ENCODE measurements around the gene ADAMTSL5. TPM values are rescaled to one million over a fixed set of nuclear protein-coding genes. Genes with fewer than 3 reads are reported as not detected.

The ADAMTSL5 gene
- total RNA-seq: 10 to 100 TPM in 3 of 4 donors, 1 to 10 TPM in 1; 5.0 to 31.5 (median 25.2) TPM

GRCh38 chr19:1512671-1513498, at the start of gene ADAMTSL5:
TSS of gene ADAMTSL5 (minus strand) at chr19:1513019. CDS start at chr19:1510943, 2,076 bp downstream.
- Histone ChIP-seq H3K27ac (peak within 1 kb of the TSS; percentile 25 to 88 (median 72)), H3K9me3 (peaks cover 0 to 8% (median 0%) of the 10 kb centered on the region in 4 donors), H3K4me3 (peak within 1 kb of the TSS; percentile 36 to 93 (median 66)), H3K4me1 (peaks cover 0 to 41% (median 7%) of the 10 kb centered on the region in 4 donors), H3K36me3 (no peaks in the 10 kb centered on the region), H3K27me3 (peaks cover 0 to 12% of the 10 kb centered on the region in 2 donors)
- TF ChIP-seq CTCF (IDR thresholded peaks at IDR 0.05): peak in 3 of 6 experiments; percentile 52 to 71 (median 53)
- TF ChIP-seq POLR2A (IDR thresholded peaks at IDR 0.05): peak; percentile 68 to 77
- DNase-seq: peak; percentile 42 to 88 (median 86)

GRCh38 chr19:1561236-1561842, 48.5 kb upstream of the ADAMTSL5 start:
- no peak overlapping the region for H3K27ac ChIP-seq
- H3K9me3 ChIP-seq: no peaks in the 10 kb centered on the region
- DNase-seq: no peak
- H3K4me1 ChIP-seq: peaks cover 0 to 9% (median 0%) of the 10 kb centered on the region in 4 donors
- peaks cover 0 to 3% (median 0%) of the 10 kb centered on the region in 3 donors for H3K36me3 ChIP-seq
- TF ChIP-seq POLR2A (IDR thresholded peaks at IDR 0.05): no peak
- no peak for TF ChIP-seq CTCF (IDR thresholded peaks at IDR 0.05)
- no peaks in the 10 kb centered on the region for H3K27me3 ChIP-seq
- no peak overlapping the region for H3K4me3 ChIP-seq

GRCh38 chr19:1560286-1560882, 47.6 kb upstream of the ADAMTSL5 start:
- TF ChIP-seq POLR2A (IDR thresholded peaks at IDR 0.05) (no peak), CTCF (IDR thresholded peaks at IDR 0.05) (no peak)
- H3K4me3 ChIP-seq: no peak overlapping the region
- H3K27ac ChIP-seq: no peak overlapping the region
- no peak for DNase-seq
- H3K9me3 ChIP-seq: no peaks in the 10 kb centered on the region
- H3K36me3 ChIP-seq: peaks cover 0 to 8% (median 0%) of the 10 kb centered on the region in 3 donors
- no peaks in the 10 kb centered on the region for H3K27me3 ChIP-seq
- H3K4me1 ChIP-seq: peaks cover 0 to under 1% (median 0%) of the 10 kb centered on the region in 4 donors

- no peak for TF ChIP-seq CTCF (IDR thresholded peaks at IDR 0.05)
- TF ChIP-seq POLR2A (IDR thresholded peaks at IDR 0.05): no peak
- Histone ChIP-seq H3K36me3 (peaks cover 0 to 12% (median 0%) of the 10 kb centered on the region in 3 donors), H3K4me1 (no peaks in the 10 kb centered on the region), H3K27me3 (no peaks in the 10 kb centered on the region), H3K27ac (no peak overlapping the region), H3K4me3 (no peak overlapping the region), H3K9me3 (no peaks in the 10 kb centered on the region)
- no peak for DNase-seq
Measured at GRCh38 chr19:1558552-1558951, 45.7 kb upstream of the ADAMTSL5 start.

- Histone ChIP-seq H3K27me3 (no peaks in the 10 kb centered on the region), H3K9me3 (no peaks in the 10 kb centered on the region), H3K27ac (no peak overlapping the region), H3K4me3 (no peak overlapping the region), H3K4me1 (no peaks in the 10 kb centered on the region), H3K36me3 (peaks cover 0 to 12% (median 0%) of the 10 kb centered on the region in 3 donors)
- TF ChIP-seq POLR2A (IDR thresholded peaks at IDR 0.05): no peak
- TF ChIP-seq CTCF (IDR thresholded peaks at IDR 0.05): no peak
- DNase-seq: no peak
Measured at GRCh38 chr19:1556390-1557070, 43.7 kb upstream of the ADAMTSL5 start.
